Spleen (tissue), 11 donors: ENCODE measurements around the gene MBNL2. TPM values are rescaled to one million over a fixed set of nuclear protein-coding genes. Genes with fewer than 3 reads are reported as not detected.

Source experiments
- DNase-seq: peaks from one replicate; pipeline ENCODE4 v3.0.0-alpha.2; 2020
- H3K27ac ChIP-seq, 8 donors: fragments of 200-600 bp; sonication (generic) in 7 of 8; 1 replicate in 4 of 8; 2 replicates in 4 of 8; pipeline versions ENCODE4 v1.5.0 to v1.8.0; 2016 to 2021; ENCODE audit warnings: inconsistent platforms in 4 of 8, mild to moderate bottlenecking in 4 of 8, moderate library complexity in 1 of 8
- H3K27me3 ChIP-seq, 7 donors: fragments of 200-600 bp; sonication (generic) in 6 of 7; replicated peaks in 1 of 7; 1 replicate in 4 of 7; 2 replicates in 3 of 7; pipeline versions ENCODE4 v1.5.0 to v1.8.0; 2016 to 2021; ENCODE audit warnings: inconsistent platforms in 3 of 7, mild to moderate bottlenecking in 1 of 7
- H3K36me3 ChIP-seq, 6 donors: fragments of 200-600 bp; sonication (generic) in 5 of 6; 1 replicate in 4 of 6; 2 replicates in 2 of 6; pipeline versions ENCODE4 v1.5.0 to v1.8.0; 2016 to 2021; ENCODE audit warnings: inconsistent platforms in 2 of 6
- H3K4me1 ChIP-seq, 6 donors: fragments of 200-600 bp; sonication (generic) in 5 of 6; 1 replicate in 3 of 6; 2 replicates in 3 of 6; pipeline versions ENCODE4 v1.5.0 to v1.8.0; 2016 to 2021; ENCODE audit warnings: inconsistent platforms in 3 of 6
- H3K4me3 ChIP-seq, 8 donors: fragments of 200-600 bp; sonication (generic) in 7 of 8; 1 replicate in 4 of 8; 2 replicates in 4 of 8; pipeline versions ENCODE4 v1.5.0 to v1.8.0; 2016 to 2021; ENCODE audit warnings: inconsistent platforms in 4 of 8, mild to moderate bottlenecking in 4 of 8, moderate library complexity in 2 of 8
- H3K9me3 ChIP-seq, 8 donors: fragments of 200-600 bp; sonication (generic) in 7 of 8; 1 replicate in 4 of 8; 2 replicates in 4 of 8; pipeline versions ENCODE4 v1.5.0 to v1.8.0; 2016 to 2021; ENCODE audit warnings: inconsistent platforms in 4 of 8
- CTCF ChIP-seq, 11 experiments: fragments of 200-600 bp in 7 of 11; fragments of 450-650 bp in 4 of 11; sonication (generic) in 4 of 11; IDR thresholded peaks in 8 of 11; conservative IDR thresholded peaks in 3 of 11; 1 replicate in 7 of 11; 2 replicates in 4 of 11; pipeline versions ENCODE4 v1.4.0 to v1.8.0; 2016 to 2021; ENCODE audit warnings: antibody characterized with exemption in 11 of 11, inconsistent platforms in 4 of 11, mild to moderate bottlenecking in 1 of 11
- POLR2A ChIP-seq, 3 donors: fragments of 450-650 bp; IDR thresholded peaks; one replicate each; pipeline ENCODE4 v1.5.1; 2017; ENCODE audit warnings: antibody characterized with exemption in 3 of 3, mild to moderate bottlenecking in 1 of 3
- POLR2AphosphoS5 ChIP-seq, 3 donors: sonication (generic); formaldehyde crosslinking; IDR thresholded peaks; one replicate each; pipeline ENCODE4 v1.5.1; 2017; ENCODE audit warnings: antibody characterized with exemption in 3 of 3
- WGBS, 5 donors: extraction: QIAGEN DNeasy Blood & Tissue Kit in 3 of 5; methylation state at CpG; one replicate each; pipeline versions ENCODE4 v1.1.5 to v1.1.7; 2013 to 2018; 5-methylcytosine and 5-hydroxymethylcytosine counted together
- intact Hi-C: fragments of 100-400 bp; cut with DNase I; formaldehyde crosslinking; loops from one replicate; pipeline ENCODE4 v1.15.0; 2023; ENCODE audit warnings: low total_unique reads
- polyA plus RNA-seq, 3 donors: library from polyadenylated mRNA; stranded (reverse); fragments of 200-250 nt; gene quantifications; one replicate each; pipeline ENCODE4 v1.2.1, GENCODE V29; 2013
- total RNA-seq, 7 donors: library from RNA; depleted of rRNA in 3 of 7; stranded (reverse); fragments of >200 nt in 3 of 7; fragmentation: NEBNext Ultra II Directional in 4 of 7; extraction: Animal tissue kit (Norgen Biotek cat#: 25700) in 4 of 7; gene quantifications; one replicate each; pipeline versions ENCODE4 v1.1.0 to v1.2.1, GENCODE V29; 2016 to 2021
- donor health status: healthy with polysubstance abuse.
- donor health status: DM: no; HTN: no; CAD: no; lungs with moderate emphysema.
- donor health status: DM: no; HTN: no; CAD: no.
- donor health status: Bipolar disorder and iron deficiency.
- donor health status: healthy.
- donor health status: DM: no; HTN: no; CAD: no.
- donor health status: DM: yes; HTN: yes; CAD: no.

Gene MBNL2
- total and polyA plus RNA-seq, 10 donors, result 7.0 to 56.3 (median 31.1) TPM

GRCh38 chr13:97199451-97199850 is 22.7 kb upstream of the MBNL2 start:
- intact Hi-C loops, result no loop called here
- peaks cover 0 to 24% (median 0%) of the 10 kb centered on the region in 7 donors for H3K27me3 ChIP-seq
- no peak for DNase-seq
- no peaks in the 10 kb centered on the region for H3K36me3 ChIP-seq
- H3K4me3 ChIP-seq, result no peak overlapping the region
- no peak overlapping the region for H3K27ac ChIP-seq
- H3K9me3 ChIP-seq, result no peaks in the 10 kb centered on the region
- TF ChIP-seq POLR2AphosphoS5 (IDR thresholded peaks at IDR 0.05) (no peak), CTCF (IDR thresholded peaks at IDR 0.05 in 8 of 11, conservative IDR thresholded peaks at IDR 0.05 in 3 of 11) (no peak), POLR2A (IDR thresholded peaks at IDR 0.05) (no peak)
- 85 to 94% (median 93%) methylated on average over 3 of the region's 3 CpGs for WGBS, 5 donors
- no peaks in the 10 kb centered on the region for H3K4me1 ChIP-seq

GRCh38 chr13:97200081-97200942 is 21.8 kb upstream of the MBNL2 start:
- Histone ChIP-seq H3K9me3 (no peaks in the 10 kb centered on the region), H3K27me3 (peaks cover 0 to 21% (median 0%) of the 10 kb centered on the region in 7 donors), H3K4me3 (no peak overlapping the region), H3K36me3 (no peaks in the 10 kb centered on the region), H3K27ac (no peak overlapping the region), H3K4me1 (no peaks in the 10 kb centered on the region)
- TF ChIP-seq CTCF (IDR thresholded peaks at IDR 0.05 in 8 of 11, conservative IDR thresholded peaks at IDR 0.05 in 3 of 11), result no peak
- no peak for DNase-seq
- intact Hi-C loops, result no loop called here
- 80 to 93% (median 86%) methylated on average over 6 of the region's 6 CpGs for WGBS, 5 donors

GRCh38 chr13:97202761-97203160 is 19.4 kb upstream of the MBNL2 start:
- no peaks in the 10 kb centered on the region for H3K4me1 ChIP-seq
- intact Hi-C loops, result no loop called here
- no peak overlapping the region for H3K27ac ChIP-seq
- DNase-seq, result no peak
- H3K4me3 ChIP-seq, result no peak overlapping the region
- TF ChIP-seq CTCF (IDR thresholded peaks at IDR 0.05 in 8 of 11, conservative IDR thresholded peaks at IDR 0.05 in 3 of 11) (no peak), POLR2A (IDR thresholded peaks at IDR 0.05) (no peak), POLR2AphosphoS5 (IDR thresholded peaks at IDR 0.05) (no peak)
- 88 to 95% (median 93%) methylated on average over 4 of the region's 4 CpGs for WGBS, 5 donors
- peaks cover 0 to 12% (median 0%) of the 10 kb centered on the region in 7 donors for H3K27me3 ChIP-seq
- no peaks in the 10 kb centered on the region for H3K36me3 ChIP-seq
- H3K9me3 ChIP-seq, result peaks cover 0 to 7% (median 0%) of the 10 kb centered on the region in 8 donors

GRCh38 chr13:97205465-97205864 is 16.7 kb upstream of the MBNL2 start:
- H3K9me3 ChIP-seq, result peaks cover 0 to 7% (median 0%) of the 10 kb centered on the region in 8 donors
- intact Hi-C loops, result no loop called here
- WGBS, 5 donors, result 61 to 71% (median 64%) methylated on average over 1 of the region's 1 CpG
- no peak for TF ChIP-seq CTCF (IDR thresholded peaks at IDR 0.05 in 8 of 11, conservative IDR thresholded peaks at IDR 0.05 in 3 of 11)
- no peak for TF ChIP-seq POLR2A (IDR thresholded peaks at IDR 0.05)
- TF ChIP-seq POLR2AphosphoS5 (IDR thresholded peaks at IDR 0.05), result no peak
- H3K27me3 ChIP-seq, result peaks cover 0 to 4% (median 0%) of the 10 kb centered on the region in 7 donors
- H3K4me1 ChIP-seq, result peaks cover 0 to 11% (median 4%) of the 10 kb centered on the region in 6 donors
- DNase-seq, result no peak
- no peaks in the 10 kb centered on the region for H3K36me3 ChIP-seq
- no peak overlapping the region for H3K4me3 ChIP-seq
- H3K27ac ChIP-seq, result no peak overlapping the region
